Neural progenitor cell (in vitro differentiated cells): ENCODE results near the gene SERP2. TPM values are rescaled to one million over a fixed set of nuclear protein-coding genes. Genes with fewer than 3 reads are reported as not detected.

Experiments
- DNase-seq: peaks from one replicate; pipeline ENCODE4 v3.0.0-alpha.2; 2016; ENCODE audit warnings: low spot score
- H2AFZ ChIP-seq: fragments of 200-600 bp; sonication (generic); replicated peaks from 2 replicates; pipeline ENCODE4 v1.6.1; 2016; ENCODE audit warnings: antibody characterized with exemption
- H3F3A ChIP-seq: fragments of 200-600 bp; sonication (generic); 2 replicates; pipeline ENCODE4 v1.6.1; 2016; ENCODE audit warnings: antibody characterized with exemption, low read depth
- H3K27ac ChIP-seq: fragments of 200-600 bp; sonication (generic); 2 replicates; pipeline ENCODE4 v1.5.1; 2016; ENCODE audit warnings: mild to moderate bottlenecking
- H3K27me3 ChIP-seq: fragments of 200-600 bp; sonication (generic); 2 replicates; pipeline ENCODE4 v1.6.1; 2016; ENCODE audit warnings: mild to moderate bottlenecking, moderate library complexity
- H3K36me3 ChIP-seq: fragments of 200-600 bp; sonication (generic); 2 replicates; pipeline ENCODE4 v1.5.1; 2016
- H3K4me1 ChIP-seq: fragments of 200-600 bp; sonication (generic); 2 replicates; pipeline ENCODE4 v1.6.1; 2016; ENCODE audit warnings: mixed run types
- H3K4me2 ChIP-seq: fragments of 200-600 bp; sonication (generic); 2 replicates; pipeline ENCODE4 v1.6.1; 2016
- H3K4me3 ChIP-seq: fragments of 200-600 bp; sonication (generic); 2 replicates; pipeline ENCODE4 v1.5.1; 2016
- H3K79me2 ChIP-seq: fragments of 200-600 bp; sonication (generic); 2 replicates; pipeline ENCODE4 v1.6.1; 2016; ENCODE audit warnings: low read depth
- H3K9ac ChIP-seq: fragments of 200-600 bp; sonication (generic); 2 replicates; pipeline ENCODE4 v1.6.1; 2016
- H3K9me3 ChIP-seq: fragments of 200-600 bp; sonication (generic); 2 replicates; pipeline ENCODE4 v1.5.1; 2016; ENCODE audit warnings: low read depth
- H4K20me1 ChIP-seq: fragments of 200-600 bp; sonication (generic); 2 replicates; pipeline ENCODE4 v1.6.1; 2016; ENCODE audit warnings: low read depth
- H3K27ac Mint-ChIP-seq: 3 replicates; pipeline ENCODE4 v1.8.0; 2021; ENCODE audit warnings: mixed read lengths
- H3K27me3 Mint-ChIP-seq: 2 replicates; pipeline ENCODE4 v1.8.0; 2022; ENCODE audit warnings: low read depth, mild to moderate bottlenecking, inconsistent platforms, moderate library complexity, mixed read lengths; ENCODE audit not compliant: insufficient read depth
- H3K36me3 Mint-ChIP-seq: 3 replicates; pipeline ENCODE4 v1.8.0; 2021; ENCODE audit warnings: mixed read lengths
- H3K4me1 Mint-ChIP-seq: 3 replicates; pipeline ENCODE4 v1.8.0; 2021; ENCODE audit warnings: mixed read lengths
- H3K4me3 Mint-ChIP-seq: 3 replicates; pipeline ENCODE4 v1.8.0; 2021; ENCODE audit warnings: mild to moderate bottlenecking, moderate library complexity, mixed read lengths
- H3K9me3 Mint-ChIP-seq: 3 replicates; pipeline ENCODE4 v1.8.0; 2020; ENCODE audit warnings: mixed read lengths
- EZH2 ChIP-seq: fragments of 200-600 bp; sonication (generic); IDR thresholded peaks from 2 replicates; pipeline ENCODE4 v1.6.1; 2017; ENCODE audit warnings: antibody characterized with exemption, mild to moderate bottlenecking, moderate library complexity
- EZH2phosphoT487 ChIP-seq: fragments of 200-600 bp; sonication (generic); IDR thresholded peaks from 2 replicates; pipeline ENCODE4 v1.6.1; 2017; ENCODE audit warnings: antibody characterized with exemption
- total RNA-seq: library from RNA; depleted of rRNA; stranded (reverse); fragments of >200 nt; gene quantifications from 2 replicates; pipeline ENCODE4 v1.2.3, GENCODE V29; 2015; ENCODE audit warnings: low replicate concordance
- TF ChIP-seq, protein P1 (sequence below): fragments of 200-600 bp; sonication (generic); IDR thresholded peaks from 2 replicates; pipeline ENCODE4 v1.5.1; 2017; ENCODE audit warnings: antibody characterized with exemption, mild to moderate bottlenecking

Gene SERP2
- total RNA-seq, 1 donor from 2014 or later: 8.1 TPM

DNA sequence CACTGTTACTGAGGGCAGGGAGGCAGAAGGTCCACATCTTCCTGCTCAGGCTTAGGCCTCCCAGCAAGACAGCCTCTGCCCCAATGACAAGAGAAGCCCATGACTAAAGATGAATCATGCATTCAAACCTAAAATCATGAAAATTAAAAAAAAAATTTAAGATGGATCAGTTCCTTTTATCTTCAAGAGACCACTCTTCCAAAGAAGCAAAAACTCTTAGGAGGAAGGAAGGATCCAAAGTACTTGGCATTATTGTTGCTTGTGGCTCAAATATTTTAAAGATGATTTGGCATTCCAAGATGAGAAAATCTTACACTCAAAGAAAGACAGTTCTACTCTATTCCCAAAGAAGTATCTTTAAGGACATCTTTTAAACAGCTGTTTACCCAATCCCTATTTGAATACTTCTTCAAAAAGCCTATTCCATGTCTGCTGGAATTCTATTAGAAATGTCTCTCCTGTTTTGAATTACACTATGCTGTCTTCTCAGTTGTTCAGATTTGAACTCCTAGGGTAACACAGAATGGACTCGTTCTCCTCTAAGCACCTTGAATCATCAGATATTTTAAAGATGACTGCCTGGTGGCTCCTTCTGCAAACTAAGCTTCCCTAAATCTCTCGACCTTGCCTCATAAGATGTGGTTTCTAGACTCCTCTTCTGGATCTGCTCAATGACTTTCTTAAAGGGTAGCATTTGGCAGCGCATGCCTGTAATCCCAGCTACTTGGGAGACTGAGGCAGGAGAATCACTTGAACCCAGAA is 7.0 kb downstream of the SERP2 start:
- Histone ChIP-seq H3K27ac (no peak overlapping the region), H4K20me1 (no peaks in the 10 kb centered on the region), H2AFZ (no peak overlapping the region), H3K4me1 (peaks cover 6% of the 10 kb centered on the region), H3K36me3 (no peaks in the 10 kb centered on the region), H3K9me3 (no peaks in the 10 kb centered on the region), H3K4me3 (no peak overlapping the region), H3K4me2 (no peak overlapping the region), H3K9ac (no peak overlapping the region), H3K27me3 (no peaks in the 10 kb centered on the region), H3F3A (no peaks in the 10 kb centered on the region), H3K79me2 (no peaks in the 10 kb centered on the region)
- H3K4me3 Mint-ChIP-seq: no peak overlapping the region
- H3K9me3 Mint-ChIP-seq: no peaks in the 10 kb centered on the region
- no peak overlapping the region for H3K27ac Mint-ChIP-seq
- H3K36me3 Mint-ChIP-seq: peaks cover 3% of the 10 kb centered on the region
- peaks cover 16% of the 10 kb centered on the region for H3K4me1 Mint-ChIP-seq
- TF ChIP-seq EZH2phosphoT487: no peak
- TF ChIP-seq EZH2: no peak
- TF ChIP-seq, protein P1, sequence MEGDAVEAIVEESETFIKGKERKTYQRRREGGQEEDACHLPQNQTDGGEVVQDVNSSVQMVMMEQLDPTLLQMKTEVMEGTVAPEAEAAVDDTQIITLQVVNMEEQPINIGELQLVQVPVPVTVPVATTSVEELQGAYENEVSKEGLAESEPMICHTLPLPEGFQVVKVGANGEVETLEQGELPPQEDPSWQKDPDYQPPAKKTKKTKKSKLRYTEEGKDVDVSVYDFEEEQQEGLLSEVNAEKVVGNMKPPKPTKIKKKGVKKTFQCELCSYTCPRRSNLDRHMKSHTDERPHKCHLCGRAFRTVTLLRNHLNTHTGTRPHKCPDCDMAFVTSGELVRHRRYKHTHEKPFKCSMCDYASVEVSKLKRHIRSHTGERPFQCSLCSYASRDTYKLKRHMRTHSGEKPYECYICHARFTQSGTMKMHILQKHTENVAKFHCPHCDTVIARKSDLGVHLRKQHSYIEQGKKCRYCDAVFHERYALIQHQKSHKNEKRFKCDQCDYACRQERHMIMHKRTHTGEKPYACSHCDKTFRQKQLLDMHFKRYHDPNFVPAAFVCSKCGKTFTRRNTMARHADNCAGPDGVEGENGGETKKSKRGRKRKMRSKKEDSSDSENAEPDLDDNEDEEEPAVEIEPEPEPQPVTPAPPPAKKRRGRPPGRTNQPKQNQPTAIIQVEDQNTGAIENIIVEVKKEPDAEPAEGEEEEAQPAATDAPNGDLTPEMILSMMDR: no peak
- peaks cover 3% of the 10 kb centered on the region for H3K27me3 Mint-ChIP-seq
- no peak for DNase-seq

- Histone ChIP-seq H3K27me3 (no peaks in the 10 kb centered on the region), H3K4me1 (peaks cover 17% of the 10 kb centered on the region), H3K36me3 (no peaks in the 10 kb centered on the region), H3K27ac (no peak overlapping the region), H2AFZ (no peak overlapping the region), H3K4me3 (no peak overlapping the region), H3F3A (peaks cover 5% of the 10 kb centered on the region), H3K9ac (no peak overlapping the region), H3K9me3 (no peaks in the 10 kb centered on the region), H3K79me2 (no peaks in the 10 kb centered on the region), H3K4me2 (no peak overlapping the region), H4K20me1 (no peaks in the 10 kb centered on the region)
- Mint-ChIP-seq H3K27me3 (peaks cover 3% of the 10 kb centered on the region), H3K4me1 (peaks cover 22% of the 10 kb centered on the region), H3K4me3 (no peak overlapping the region), H3K36me3 (peaks cover 3% of the 10 kb centered on the region), H3K27ac (no peak overlapping the region), H3K9me3 (no peaks in the 10 kb centered on the region)
- no peak for DNase-seq
- no peak for TF ChIP-seq EZH2
- TF ChIP-seq EZH2phosphoT487: no peak
- TF ChIP-seq, protein P1: no peak
Observed at GRCh38 chr13:44382635-44383145, 9.1 kb downstream of the SERP2 start.

DNA sequence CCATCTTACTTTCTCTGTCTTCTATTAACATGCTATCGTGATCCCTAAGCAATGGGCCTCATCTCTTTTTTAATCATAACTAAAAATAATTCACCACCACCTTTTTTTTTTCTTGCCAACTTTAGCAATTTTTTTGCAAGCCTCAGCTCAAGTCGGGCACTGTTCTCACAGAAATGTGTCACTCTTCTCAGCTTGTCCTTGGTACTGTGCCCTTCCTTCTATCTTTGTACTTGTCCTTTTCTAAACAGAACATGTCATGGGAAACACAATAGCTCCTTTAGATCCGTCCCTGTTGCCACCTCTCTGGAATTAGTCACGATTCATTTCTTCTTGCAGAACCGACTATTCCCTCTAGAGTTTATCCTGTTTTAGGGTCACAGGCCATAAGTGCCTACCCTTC is 10.3 kb downstream of the SERP2 start:
- Histone ChIP-seq H3K9ac (no peak overlapping the region), H4K20me1 (no peaks in the 10 kb centered on the region), H3K4me3 (no peak overlapping the region), H3K27ac (no peak overlapping the region), H3K4me1 (peaks cover 22% of the 10 kb centered on the region), H3F3A (peaks cover 5% of the 10 kb centered on the region), H3K79me2 (no peaks in the 10 kb centered on the region), H3K9me3 (no peaks in the 10 kb centered on the region), H2AFZ (no peak overlapping the region), H3K27me3 (no peaks in the 10 kb centered on the region), H3K4me2 (no peak overlapping the region), H3K36me3 (no peaks in the 10 kb centered on the region)
- TF ChIP-seq EZH2phosphoT487 (no peak), EZH2 (no peak)
- TF ChIP-seq, protein P1: no peak
- Mint-ChIP-seq H3K4me3 (no peak overlapping the region), H3K4me1 (peaks cover 33% of the 10 kb centered on the region), H3K36me3 (peaks cover 3% of the 10 kb centered on the region), H3K9me3 (no peaks in the 10 kb centered on the region), H3K27ac (no peak overlapping the region), H3K27me3 (peaks cover 3% of the 10 kb centered on the region)
- DNase-seq: no peak
